Measurements from ENCODE around the gene DERL3.

Gene DERL3

DNA sequence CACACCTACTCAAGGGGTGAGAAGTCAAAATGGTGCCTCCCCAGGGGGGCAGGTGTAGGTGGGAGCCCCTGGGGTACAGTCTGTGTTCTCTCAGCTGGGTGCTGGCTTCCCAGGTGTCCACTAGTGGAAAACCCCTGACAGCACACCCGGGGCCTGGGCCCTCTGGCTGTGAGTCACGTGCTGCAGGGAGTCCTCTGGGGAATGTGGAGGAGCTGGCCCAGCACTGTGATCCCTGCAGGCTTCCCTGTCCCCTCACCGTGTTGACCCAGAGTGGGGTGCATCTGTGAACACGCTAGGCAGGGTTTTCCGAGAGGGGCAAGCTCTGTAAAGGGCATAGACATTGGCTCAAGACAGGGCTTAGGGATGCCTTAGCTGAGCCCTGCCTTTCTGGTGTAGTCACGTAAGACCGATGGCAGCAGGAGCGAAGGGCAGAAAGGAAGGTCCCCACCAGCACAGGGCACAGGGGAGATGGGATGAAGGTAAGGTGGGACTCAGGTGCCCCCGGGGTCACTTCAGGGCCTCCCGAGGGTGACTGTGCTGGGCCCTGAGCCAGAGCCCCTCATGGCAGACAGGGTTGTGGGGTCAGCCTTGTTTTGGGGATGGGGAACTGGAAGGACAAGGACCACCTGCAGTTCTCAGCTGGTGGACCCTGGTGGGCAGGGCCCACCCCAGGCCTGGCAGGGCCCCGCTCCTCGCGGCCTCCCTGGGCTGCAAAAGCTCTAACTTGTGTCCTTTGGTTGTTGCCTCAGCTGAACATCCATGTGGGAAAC, 14.1 kb downstream of the DERL3 start:
- Histone ChIP-seq H3K4me1 (ENCODE audit: insufficient read depth, low read length, severe bottlenecking) (peaks cover 16% of the 10 kb centered on the region), H3K36me3 (ENCODE audit: insufficient read depth, low read length) (peaks cover 98% of the 10 kb centered on the region), H4K20me1 (ENCODE audit: insufficient read depth, low read length) (no peaks in the 10 kb centered on the region), H3K4me2 (ENCODE audit: low read length) (no peak overlapping the region), H3K27ac (ENCODE audit: low read depth, low read length, poor library complexity, severe bottlenecking) (peak overlapping the region; percentile 79), H3K9me2 (ENCODE audit: low read depth, low read length) (no peaks in the 10 kb centered on the region), H3K27me3 (ENCODE audit: insufficient read depth, low read length) (no peaks in the 10 kb centered on the region), H3F3A (ENCODE audit: insufficient read depth, low read length) (no peaks in the 10 kb centered on the region), H3K79me2 (ENCODE audit: insufficient read depth, low read length) (no peaks in the 10 kb centered on the region), H3K9ac (ENCODE audit: low read length) (no peak overlapping the region), H2AFZ (ENCODE audit: low read length) (no peak overlapping the region), H3K9me3 (ENCODE audit: low read length) (no peaks in the 10 kb centered on the region), H3K4me3 (ENCODE audit: low read depth, low read length, poor library complexity, severe bottlenecking) (no peak overlapping the region)
- TF ChIP-seq CTCF (IDR thresholded peaks at IDR 0.05; ENCODE audit: low read length): no peak
- TF ChIP-seq EZH2 (IDR thresholded peaks at IDR 0.05; ENCODE audit: borderline replicate concordance, low read length): no peak

- Histone ChIP-seq H4K20me1 (ENCODE audit: insufficient read depth, low read length) (no peaks in the 10 kb centered on the region), H3K79me2 (ENCODE audit: insufficient read depth, low read length) (no peaks in the 10 kb centered on the region), H3K27ac (ENCODE audit: low read depth, low read length, poor library complexity, severe bottlenecking) (no peak overlapping the region), H3K4me3 (ENCODE audit: low read depth, low read length, poor library complexity, severe bottlenecking) (no peak overlapping the region), H2AFZ (ENCODE audit: low read length) (no peak overlapping the region), H3K9ac (ENCODE audit: low read length) (no peak overlapping the region), H3F3A (ENCODE audit: insufficient read depth, low read length) (no peaks in the 10 kb centered on the region), H3K4me1 (ENCODE audit: insufficient read depth, low read length, severe bottlenecking) (peaks cover 22% of the 10 kb centered on the region), H3K36me3 (ENCODE audit: insufficient read depth, low read length) (peaks cover 98% of the 10 kb centered on the region), H3K9me2 (ENCODE audit: low read depth, low read length) (no peaks in the 10 kb centered on the region), H3K27me3 (ENCODE audit: insufficient read depth, low read length) (no peaks in the 10 kb centered on the region), H3K9me3 (ENCODE audit: low read length) (no peaks in the 10 kb centered on the region), H3K4me2 (ENCODE audit: low read length) (no peak overlapping the region)
- TF ChIP-seq EZH2 (IDR thresholded peaks at IDR 0.05; ENCODE audit: borderline replicate concordance, low read length) (no peak), CTCF (IDR thresholded peaks at IDR 0.05; ENCODE audit: low read length) (no peak)
These were observed 15.4 kb downstream of the DERL3 start for GRCh38 chr22:23823331-23823791.

GRCh38 chr22:23822101-23822671, 16.6 kb downstream of the DERL3 start:
- TF ChIP-seq CTCF (IDR thresholded peaks at IDR 0.05; ENCODE audit: low read length): no peak
- TF ChIP-seq EZH2 (IDR thresholded peaks at IDR 0.05; ENCODE audit: borderline replicate concordance, low read length): no peak
- peaks cover 99% of the 10 kb centered on the region for H3K36me3 ChIP-seq (ENCODE audit: insufficient read depth, low read length)
- no peak overlapping the region for H3K4me3 ChIP-seq (ENCODE audit: low read depth, low read length, poor library complexity, severe bottlenecking)
- H4K20me1 ChIP-seq (ENCODE audit: insufficient read depth, low read length): no peaks in the 10 kb centered on the region
- no peak overlapping the region for H3K4me2 ChIP-seq (ENCODE audit: low read length)
- no peaks in the 10 kb centered on the region for H3K9me3 ChIP-seq (ENCODE audit: low read length)
- H3K27me3 ChIP-seq (ENCODE audit: insufficient read depth, low read length): no peaks in the 10 kb centered on the region
- H3K79me2 ChIP-seq (ENCODE audit: insufficient read depth, low read length): no peaks in the 10 kb centered on the region
- H3F3A ChIP-seq (ENCODE audit: insufficient read depth, low read length): no peaks in the 10 kb centered on the region
- H3K9me2 ChIP-seq (ENCODE audit: low read depth, low read length): no peaks in the 10 kb centered on the region
- no peak overlapping the region for H3K27ac ChIP-seq (ENCODE audit: low read depth, low read length, poor library complexity, severe bottlenecking)
- H3K9ac ChIP-seq (ENCODE audit: low read length): no peak overlapping the region
- no peak overlapping the region for H2AFZ ChIP-seq (ENCODE audit: low read length)
- peaks cover 23% of the 10 kb centered on the region for H3K4me1 ChIP-seq (ENCODE audit: insufficient read depth, low read length, severe bottlenecking)
